Non-pigmented ciliary epithelial cell (primary cell): ENCODE measurements around the gene METTL27.
A peak's percentile ranks its signal among the peaks of the same experiment; 100 is the strongest.
"Not testable (repeated sequence)": the region's sequence is repeated elsewhere in the genome, so short reads cannot be mapped to it uniquely, and the experiment has no call there.

Experiments used
- DNase-seq: peaks from one replicate; pipeline ENCODE4 v3.0.0-alpha.2; 2010; ENCODE audit warnings: low read depth

METTL27 gene

GRCh38 chr7:73838642-73839041 lies 3.7 kb downstream of the METTL27 start:
- DNase-seq = no peak

- not testable (repeated sequence) for DNase-seq
Observed at GRCh38 chr7:73837167-73837566, 5.1 kb downstream of the METTL27 start.

- no peak for DNase-seq
Observed at GRCh38 chr7:73834626-73835191, 7.6 kb downstream of the METTL27 start.

GRCh38 chr7:73833251-73833919 lies 8.9 kb downstream of the METTL27 start:
- no peak for DNase-seq

GRCh38 chr7:73832806-73833205 lies 9.5 kb downstream of the METTL27 start:
- DNase-seq = no peak

- DNase-seq = no peak
Observed at GRCh38 chr7:73831834-73832651, 10.3 kb downstream of the METTL27 start.

GRCh38 chr7:73831584-73831833 lies 10.8 kb downstream of the METTL27 start:
- DNase-seq = no peak

GRCh38 chr7:73830681-73831583 lies 11.4 kb downstream of the METTL27 start, which contains the start of gene CLDN4:
CLDN4 (plus strand) TSS chr7:73830996; CDS start chr7:73831202, 206 bp downstream.
- DNase-seq = no peak

- DNase-seq = no peak
Observed at GRCh38 chr7:73829921-73830680, 12.2 kb downstream of the METTL27 start.

GRCh38 chr7:73829505-73829904 lies 12.8 kb downstream of the METTL27 start:
- DNase-seq = no peak

GRCh38 chr7:73828972-73829371 lies 13.3 kb downstream of the METTL27 start:
- no peak for DNase-seq

GRCh38 chr7:73828107-73828803 lies 14.1 kb downstream of the METTL27 start:
- DNase-seq = no peak

GRCh38 chr7:73827567-73828106 lies 14.7 kb downstream of the METTL27 start:
- DNase-seq = no peak

GRCh38 chr7:73824986-73825385 lies 17.3 kb downstream of the METTL27 start:
- DNase-seq = no peak

- DNase-seq = no peak
Observed at GRCh38 chr7:73823873-73824592, 18.3 kb downstream of the METTL27 start.

- no peak for DNase-seq
Observed at GRCh38 chr7:73823257-73823656, 19.1 kb downstream of the METTL27 start.

- DNase-seq = peak; percentile 59
Observed at GRCh38 chr7:73822319-73823173, 19.8 kb downstream of the METTL27 start.

GRCh38 chr7:73821597-73822285 lies 20.6 kb downstream of the METTL27 start:
- not testable (repeated sequence) for DNase-seq
